ENCODE data around the gene ITGA5.

ITGA5 gene

DNA sequence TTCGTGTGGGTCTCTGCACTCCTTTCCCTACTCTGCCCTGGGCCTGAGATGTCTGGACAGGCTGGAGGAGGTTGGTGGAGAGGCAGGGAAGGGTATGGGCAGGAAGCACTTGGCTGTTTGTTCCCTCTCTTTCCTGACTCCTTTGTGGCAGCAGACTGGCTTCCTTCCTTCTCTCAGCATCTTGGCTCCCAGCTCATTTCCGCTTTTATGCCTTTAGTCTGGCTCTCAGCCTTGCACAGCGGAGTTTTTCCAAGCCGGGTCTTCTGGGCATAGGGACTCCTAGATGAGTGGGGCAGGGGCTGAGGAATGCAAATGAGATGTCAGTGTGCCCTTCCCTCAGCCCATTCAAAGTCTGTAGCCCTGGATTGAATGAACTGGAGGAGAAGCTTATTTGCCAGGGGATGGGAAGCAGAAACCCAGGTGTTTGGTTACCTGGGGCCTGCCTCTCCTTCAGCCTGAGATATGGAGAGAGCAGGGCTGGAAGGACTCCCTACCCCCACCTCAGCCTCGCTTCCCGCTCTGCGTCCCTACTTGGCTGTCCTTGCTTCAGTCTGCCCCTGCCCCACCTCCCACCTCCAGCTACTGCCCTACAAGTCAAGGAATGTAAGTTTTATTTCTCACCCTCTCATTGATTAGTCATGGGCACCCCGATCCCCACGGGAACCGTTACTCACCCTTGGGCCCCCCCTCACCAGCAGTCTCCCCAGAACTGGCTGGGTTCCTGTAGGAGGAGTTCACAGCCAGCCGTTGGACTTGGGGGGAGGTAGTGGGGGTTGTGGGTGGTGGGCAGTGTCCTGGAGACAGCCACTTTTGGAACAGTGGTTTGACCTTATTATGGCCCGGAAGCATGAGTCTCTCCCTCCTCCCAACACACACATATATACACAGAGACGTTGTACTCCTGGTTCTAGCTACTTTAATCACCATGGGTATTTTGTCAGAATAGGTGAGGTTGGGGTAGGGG, 9.3 kb upstream of the ITGA5 start:
- Histone ChIP-seq H3K36me3 (replicated peaks in 1 of 2; ENCODE audit: control insufficient read depth in 2 of 2, insufficient read depth in 2 of 2, low read length in 2 of 2) (no peaks in the 10 kb centered on the region), H3K4ac (ENCODE audit: low read length) (no peak overlapping the region), H2AK5ac (ENCODE audit: low read depth, low read length) (peak overlapping the region; percentile 23), H3K23ac (ENCODE audit: low read depth, low read length, poor library complexity) (no peak overlapping the region), H3K79me1 (ENCODE audit: low read depth, low read length) (no peaks in the 10 kb centered on the region), H4K8ac (ENCODE audit: low read depth, low read length) (peak overlapping the region; percentile 55), H4K91ac (ENCODE audit: low read depth, low read length, poor library complexity) (no peak overlapping the region), H2BK15ac (ENCODE audit: low read length) (peak overlapping the region; percentile 78), H2BK120ac (ENCODE audit: low read depth, low read length) (no peak overlapping the region), H3K9ac (ENCODE audit: low read depth, low read length, poor library complexity) (no peak overlapping the region), H2AFZ (ENCODE audit: low read length) (no peak overlapping the region), H3K4me2 (ENCODE audit: insufficient read depth, low read length, poor library complexity, severe bottlenecking) (no peak overlapping the region), H3K4me1 (ENCODE audit: control insufficient read depth in 2 of 2, insufficient read depth in 1 of 2, low read depth in 1 of 2, low read length in 2 of 2) (peaks cover 0 to 16% of the 10 kb centered on the region in 2 donors), H3K4me3 (ENCODE audit: low read length in 2 of 2) (no peak overlapping the region), H3K14ac (ENCODE audit: low read length) (no peak overlapping the region), H3K27ac (replicated peaks; ENCODE audit: low read length) (no peak overlapping the region), H2BK12ac (ENCODE audit: low read length) (peak overlapping the region; percentile 76), H3K18ac (ENCODE audit: low read length) (peak overlapping the region; percentile 30), H2BK5ac (ENCODE audit: low read length) (no peak overlapping the region), H3K9me3 (replicated peaks in 1 of 2; ENCODE audit: control insufficient read depth in 2 of 2, insufficient read depth in 1 of 2, low read depth in 1 of 2, low read length in 2 of 2) (peaks cover 0 to 2% of the 10 kb centered on the region in 2 donors), H3K27me3 (ENCODE audit: control insufficient read depth in 3 of 3, insufficient read depth in 3 of 3, low read depth in 1 of 3, low read length in 3 of 3) (peaks cover 0 to 62% (median 0%) of the 10 kb centered on the region in 3 experiments)
- no peak for DNase-seq (ENCODE audit: low spot score)
- WGBS, 2 donors (ENCODE audit: extremely low coverage in 2 of 2, insufficient read length in 2 of 2, insufficient replicate concordance in 1 of 2) = no CpG with 5 or more reads among the region's 13 CpGs

- H3K79me1 ChIP-seq (ENCODE audit: low read depth, low read length) = no peaks in the 10 kb centered on the region
- H2BK15ac ChIP-seq (ENCODE audit: low read length) = no peak overlapping the region
- no peak overlapping the region for H2AFZ ChIP-seq (ENCODE audit: low read length)
- H3K23ac ChIP-seq (ENCODE audit: low read depth, low read length, poor library complexity) = no peak overlapping the region
- no peak overlapping the region for H3K4ac ChIP-seq (ENCODE audit: low read length)
- peak overlapping the region; percentile 42 for H3K18ac ChIP-seq (ENCODE audit: low read length)
- no CpG with 5 or more reads among the region's 4 CpGs for WGBS, 2 donors (ENCODE audit: extremely low coverage in 2 of 2, insufficient read length in 2 of 2, insufficient replicate concordance in 1 of 2)
- H2AK5ac ChIP-seq (ENCODE audit: low read depth, low read length) = no peak overlapping the region
- peaks cover 0 to 63% (median 0%) of the 10 kb centered on the region in 3 experiments for H3K27me3 ChIP-seq (ENCODE audit: control insufficient read depth in 3 of 3, insufficient read depth in 3 of 3, low read depth in 1 of 3, low read length in 3 of 3)
- peaks cover 0 to 10% of the 10 kb centered on the region in 2 donors for H3K4me1 ChIP-seq (ENCODE audit: control insufficient read depth in 2 of 2, insufficient read depth in 1 of 2, low read depth in 1 of 2, low read length in 2 of 2)
- no peaks in the 10 kb centered on the region for H3K36me3 ChIP-seq (replicated peaks in 1 of 2; ENCODE audit: control insufficient read depth in 2 of 2, insufficient read depth in 2 of 2, low read length in 2 of 2)
- H2BK12ac ChIP-seq (ENCODE audit: low read length) = no peak overlapping the region
- H3K4me3 ChIP-seq (ENCODE audit: low read length in 2 of 2) = no peak overlapping the region
- H3K9me3 ChIP-seq (replicated peaks in 1 of 2; ENCODE audit: control insufficient read depth in 2 of 2, insufficient read depth in 1 of 2, low read depth in 1 of 2, low read length in 2 of 2) = peaks cover 0 to 2% of the 10 kb centered on the region in 2 donors
- no peak overlapping the region for H4K91ac ChIP-seq (ENCODE audit: low read depth, low read length, poor library complexity)
- H3K9ac ChIP-seq (ENCODE audit: low read depth, low read length, poor library complexity) = no peak overlapping the region
- H3K27ac ChIP-seq (replicated peaks; ENCODE audit: low read length) = no peak overlapping the region
- no peak overlapping the region for H4K8ac ChIP-seq (ENCODE audit: low read depth, low read length)
- H3K14ac ChIP-seq (ENCODE audit: low read length) = no peak overlapping the region
- DNase-seq (ENCODE audit: low spot score) = no peak
- peak overlapping the region; percentile 5 for H2BK120ac ChIP-seq (ENCODE audit: low read depth, low read length)
- no peak overlapping the region for H3K4me2 ChIP-seq (ENCODE audit: insufficient read depth, low read length, poor library complexity, severe bottlenecking)
- H2BK5ac ChIP-seq (ENCODE audit: low read length) = no peak overlapping the region
Measured at GRCh38 chr12:54427106-54427505, 8.0 kb upstream of the ITGA5 start.

- no peak for DNase-seq (ENCODE audit: low spot score)
- H3K4me1 ChIP-seq (ENCODE audit: control insufficient read depth in 2 of 2, insufficient read depth in 1 of 2, low read depth in 1 of 2, low read length in 2 of 2) = peaks cover 0 to 7% of the 10 kb centered on the region in 2 donors
Measured at GRCh38 chr12:54426690-54427089, 7.6 kb upstream of the ITGA5 start.

GRCh38 chr12:54425702-54426101, 6.6 kb upstream of the ITGA5 start:
- no peak overlapping the region for H2BK15ac ChIP-seq (ENCODE audit: low read length)
- H3K9me3 ChIP-seq (replicated peaks in 1 of 2; ENCODE audit: control insufficient read depth in 2 of 2, insufficient read depth in 1 of 2, low read depth in 1 of 2, low read length in 2 of 2) = peaks cover 0 to 2% of the 10 kb centered on the region in 2 donors
- no peaks in the 10 kb centered on the region for H3K36me3 ChIP-seq (replicated peaks in 1 of 2; ENCODE audit: control insufficient read depth in 2 of 2, insufficient read depth in 2 of 2, low read length in 2 of 2)
- peaks cover 2 to 13% of the 10 kb centered on the region in 2 donors for H3K4me1 ChIP-seq (ENCODE audit: control insufficient read depth in 2 of 2, insufficient read depth in 1 of 2, low read depth in 1 of 2, low read length in 2 of 2)
- H3K79me1 ChIP-seq (ENCODE audit: low read depth, low read length) = no peaks in the 10 kb centered on the region
- H3K4me3 ChIP-seq (ENCODE audit: low read length in 2 of 2) = no peak overlapping the region
- no peak overlapping the region for H2AK5ac ChIP-seq (ENCODE audit: low read depth, low read length)
- H3K9ac ChIP-seq (ENCODE audit: low read depth, low read length, poor library complexity) = no peak overlapping the region
- no peak overlapping the region for H2AFZ ChIP-seq (ENCODE audit: low read length)
- no peak overlapping the region for H2BK12ac ChIP-seq (ENCODE audit: low read length)
- no peak overlapping the region for H4K8ac ChIP-seq (ENCODE audit: low read depth, low read length)
- H2BK5ac ChIP-seq (ENCODE audit: low read length) = no peak overlapping the region
- peaks cover 0 to 71% (median 0%) of the 10 kb centered on the region in 3 experiments for H3K27me3 ChIP-seq (ENCODE audit: control insufficient read depth in 3 of 3, insufficient read depth in 3 of 3, low read depth in 1 of 3, low read length in 3 of 3)
- no peak overlapping the region for H2BK120ac ChIP-seq (ENCODE audit: low read depth, low read length)
- DNase-seq (ENCODE audit: low spot score) = no peak
- no peak overlapping the region for H3K14ac ChIP-seq (ENCODE audit: low read length)
- no CpG with 5 or more reads among the region's 2 CpGs for WGBS, 2 donors (ENCODE audit: extremely low coverage in 2 of 2, insufficient read length in 2 of 2, insufficient replicate concordance in 1 of 2)
- H3K4me2 ChIP-seq (ENCODE audit: insufficient read depth, low read length, poor library complexity, severe bottlenecking) = no peak overlapping the region
- no peak overlapping the region for H3K4ac ChIP-seq (ENCODE audit: low read length)
- no peak overlapping the region for H3K18ac ChIP-seq (ENCODE audit: low read length)
- no peak overlapping the region for H3K27ac ChIP-seq (replicated peaks; ENCODE audit: low read length)
- no peak overlapping the region for H4K91ac ChIP-seq (ENCODE audit: low read depth, low read length, poor library complexity)
- no peak overlapping the region for H3K23ac ChIP-seq (ENCODE audit: low read depth, low read length, poor library complexity)

More at GRCh38 chr12:54426690-54427089, 7.6 kb upstream of the ITGA5 start:
- Histone ChIP-seq H3K27ac (replicated peaks; ENCODE audit: low read length) (no peak overlapping the region), H3K18ac (ENCODE audit: low read length) (no peak overlapping the region), H2BK12ac (ENCODE audit: low read length) (no peak overlapping the region), H3K4ac (ENCODE audit: low read length) (no peak overlapping the region), H3K9ac (ENCODE audit: low read depth, low read length, poor library complexity) (no peak overlapping the region), H3K4me2 (ENCODE audit: insufficient read depth, low read length, poor library complexity, severe bottlenecking) (no peak overlapping the region), H3K9me3 (replicated peaks in 1 of 2; ENCODE audit: control insufficient read depth in 2 of 2, insufficient read depth in 1 of 2, low read depth in 1 of 2, low read length in 2 of 2) (peaks cover 0 to 2% of the 10 kb centered on the region in 2 donors), H2BK5ac (ENCODE audit: low read length) (no peak overlapping the region), H3K23ac (ENCODE audit: low read depth, low read length, poor library complexity) (no peak overlapping the region), H3K4me3 (ENCODE audit: low read length in 2 of 2) (no peak overlapping the region), H2AFZ (ENCODE audit: low read length) (no peak overlapping the region), H4K8ac (ENCODE audit: low read depth, low read length) (no peak overlapping the region), H4K91ac (ENCODE audit: low read depth, low read length, poor library complexity) (no peak overlapping the region), H2BK120ac (ENCODE audit: low read depth, low read length) (peak overlapping the region; percentile 5), H2AK5ac (ENCODE audit: low read depth, low read length) (no peak overlapping the region), H3K27me3 (ENCODE audit: control insufficient read depth in 3 of 3, insufficient read depth in 3 of 3, low read depth in 1 of 3, low read length in 3 of 3) (peaks cover 0 to 68% (median 0%) of the 10 kb centered on the region in 3 experiments), H2BK15ac (ENCODE audit: low read length) (no peak overlapping the region), H3K79me1 (ENCODE audit: low read depth, low read length) (no peaks in the 10 kb centered on the region), H3K14ac (ENCODE audit: low read length) (no peak overlapping the region), H3K36me3 (replicated peaks in 1 of 2; ENCODE audit: control insufficient read depth in 2 of 2, insufficient read depth in 2 of 2, low read length in 2 of 2) (no peaks in the 10 kb centered on the region)
- WGBS, 2 donors (ENCODE audit: extremely low coverage in 2 of 2, insufficient read length in 2 of 2, insufficient replicate concordance in 1 of 2) = no CpG with 5 or more reads among the region's 3 CpGs

Data from neuronal stem cell (in vitro differentiated cells).